RWPE2 (cell line): ENCODE data around the gene SLC44A5.

Experiments
- ATAC-seq: fragments of 200-7000 bp; cut with Tn5 transposase; 3 replicates; pipeline ENCODE4 v1.9.1; 2021; ENCODE audit warnings: low read depth
- DNase-seq: peaks from one replicate; pipeline ENCODE4 v3.0.0-alpha.2; 2020; ENCODE audit warnings: low spot score
- H3K27ac ChIP-seq: fragments of 450-650 bp; 2 replicates; pipeline ENCODE4 v1.5.1; 2017; ENCODE audit warnings: mild to moderate bottlenecking; ENCODE audit not compliant: poor library complexity, severe bottlenecking
- H3K27me3 ChIP-seq: fragments of 250-450 bp; sonication (Bioruptor Pico); 2 replicates; pipeline ENCODE4 v1.5.1; 2021; ENCODE audit warnings: mild to moderate bottlenecking, moderate library complexity; ENCODE audit not compliant: insufficient read depth, poor library complexity, severe bottlenecking
- H3K36me3 ChIP-seq: fragments of 250-450 bp; sonication (Bioruptor Pico); 2 replicates; pipeline ENCODE4 v1.5.1; 2020; ENCODE audit warnings: low read depth, mild to moderate bottlenecking, moderate library complexity
- H3K4me1 ChIP-seq: fragments of 250-450 bp; sonication (Bioruptor Pico); 2 replicates; pipeline ENCODE4 v1.5.1; 2021; ENCODE audit warnings: mild to moderate bottlenecking, moderate library complexity; ENCODE audit not compliant: insufficient read depth, poor library complexity, severe bottlenecking
- H3K4me3 ChIP-seq: fragments of 250-450 bp; sonication (Bioruptor Pico); 2 replicates; pipeline ENCODE4 v1.5.1; 2021; ENCODE audit warnings: mild to moderate bottlenecking, moderate library complexity; ENCODE audit not compliant: severe bottlenecking
- H3K9me3 ChIP-seq: fragments of 250-450 bp; sonication (Bioruptor Pico); 2 replicates; pipeline ENCODE4 v1.5.1; 2021; ENCODE audit warnings: mild to moderate bottlenecking, moderate library complexity; ENCODE audit not compliant: severe bottlenecking
- CTCF ChIP-seq: fragments of 450-650 bp; IDR thresholded peaks from one replicate; pipeline ENCODE4 v1.5.1; 2017; ENCODE audit warnings: mild to moderate bottlenecking, moderate library complexity; ENCODE audit not compliant: poor library complexity, severe bottlenecking

The SLC44A5 gene

GRCh38 chr1:75159154-75159553 lies 451.8 kb downstream of the SLC44A5 start:
- H3K36me3 ChIP-seq = no peaks in the 10 kb centered on the region
- DNase-seq (no peak), ATAC-seq (no peak)
- H3K9me3 ChIP-seq = no peaks in the 10 kb centered on the region
- no peak overlapping the region for H3K27ac ChIP-seq
- peaks cover 9% of the 10 kb centered on the region for H3K27me3 ChIP-seq
- no peak overlapping the region for H3K4me3 ChIP-seq
- no peaks in the 10 kb centered on the region for H3K4me1 ChIP-seq
- TF ChIP-seq CTCF = no peak
